GM23248 (cell line): ENCODE measurements around the gene PITPNM3. TPM values are rescaled to one million over a fixed set of nuclear protein-coding genes. Genes with fewer than 3 reads are reported as not detected.
A peak's percentile ranks its signal among the peaks of the same experiment; 100 is the strongest.

Source experiments
- DNase-seq: peaks from one replicate; pipeline ENCODE4 v3.0.0-alpha.2; 2015
- H2AFZ ChIP-seq: fragments of 200-600 bp; sonication (generic); 2 replicates; pipeline ENCODE4 v1.6.1; 2016; ENCODE audit warnings: antibody characterized with exemption
- H3F3A ChIP-seq: fragments of 200-600 bp; sonication (generic); 2 replicates; pipeline ENCODE4 v1.6.1; 2016; ENCODE audit warnings: mild to moderate bottlenecking, antibody characterized with exemption, mixed run types; ENCODE audit not compliant: insufficient read depth
- H3K27ac ChIP-seq: fragments of 200-600 bp; sonication (generic); 2 replicates; pipeline ENCODE4 v1.5.1; 2016; ENCODE audit warnings: mild to moderate bottlenecking
- H3K27me3 ChIP-seq: fragments of 200-600 bp; sonication (generic); replicated peaks from 2 replicates; pipeline ENCODE4 v1.6.1; 2016; ENCODE audit warnings: mild to moderate bottlenecking; ENCODE audit not compliant: insufficient read depth
- H3K36me3 ChIP-seq: fragments of 200-600 bp; sonication (generic); 2 replicates; pipeline ENCODE4 v1.6.1; 2016; ENCODE audit warnings: low read depth, mild to moderate bottlenecking
- H3K4me1 ChIP-seq: fragments of 200-600 bp; sonication (generic); 2 replicates; pipeline ENCODE4 v1.6.1; 2016; ENCODE audit warnings: mild to moderate bottlenecking; ENCODE audit not compliant: insufficient read depth
- H3K4me2 ChIP-seq: fragments of 200-600 bp; sonication (generic); one replicate; pipeline ENCODE4 v1.6.1; 2016; ENCODE audit warnings: mild to moderate bottlenecking; ENCODE audit not compliant: unreplicated experiment
- H3K4me3 ChIP-seq: fragments of 200-600 bp; sonication (generic); 2 replicates; pipeline ENCODE4 v1.5.1; 2016; ENCODE audit warnings: mild to moderate bottlenecking
- H3K79me2 ChIP-seq: fragments of 200-600 bp; sonication (generic); 2 replicates; pipeline ENCODE4 v1.6.1; 2016; ENCODE audit warnings: mild to moderate bottlenecking; ENCODE audit not compliant: insufficient read depth
- H3K9ac ChIP-seq: fragments of 200-600 bp; sonication (generic); 2 replicates; pipeline ENCODE4 v1.6.1; 2016; ENCODE audit warnings: mild to moderate bottlenecking
- H3K9me2 ChIP-seq: fragments of 200-600 bp; sonication (generic); 2 replicates; pipeline ENCODE4 v1.6.1; 2016; ENCODE audit warnings: mixed run types, mild to moderate bottlenecking, moderate library complexity; ENCODE audit not compliant: insufficient read depth
- H3K9me3 ChIP-seq: fragments of 200-600 bp; sonication (generic); one replicate; pipeline ENCODE4 v1.6.1; 2017; ENCODE audit warnings: low read depth
- H4K20me1 ChIP-seq: fragments of 200-600 bp; sonication (generic); 2 replicates; pipeline ENCODE4 v1.6.0; 2016; ENCODE audit not compliant: insufficient read depth
- EZH2 ChIP-seq: fragments of 200-600 bp; sonication (generic); IDR thresholded peaks from 2 replicates; pipeline ENCODE4 v1.6.1; 2018; ENCODE audit warnings: antibody characterized with exemption, mild to moderate bottlenecking; ENCODE audit not compliant: insufficient read depth, poor library complexity, severe bottlenecking
- EZH2phosphoT487 ChIP-seq: fragments of 200-600 bp; sonication (generic); IDR thresholded peaks from 2 replicates; pipeline ENCODE4 v1.6.1; 2018; ENCODE audit warnings: antibody characterized with exemption, moderate library complexity, mild to moderate bottlenecking, low read depth; ENCODE audit not compliant: insufficient read depth
- WGBS, 2 experiments: methylation state at CpG; one replicate each; pipeline ENCODE4 v1.1.6; 2015 to 2017; ENCODE audit warnings: low lambda C conversion rate in 2 of 2, low coverage in 1 of 2; ENCODE audit errors: missing lambda C conversion rate in 2 of 2; 5-methylcytosine and 5-hydroxymethylcytosine counted together
- in situ Hi-C: fragments of 300-500 bp; cut with MboI; formaldehyde crosslinking; loops from 2 replicates; pipeline ENCODE4 v1.15.0; 2020
- polyA plus RNA-seq: library from polyadenylated mRNA; unstranded; fragments of >200 nt; fragmentation: Nextera tagmentation; extraction: Ambion mirVana; gene quantifications from 2 replicates; pipeline ENCODE4 v1.2.1, GENCODE V29; 2016
- total RNA-seq: library from RNA; depleted of rRNA; stranded (reverse); fragments of >200 nt; shearing (Covaris generic); gene quantifications from 2 replicates; pipeline ENCODE4 v1.2.3, GENCODE V29; 2014

The PITPNM3 gene
- total and polyA plus RNA-seq, 2 experiments from 2014 or later = 6.5 to 12.8 TPM

DNA sequence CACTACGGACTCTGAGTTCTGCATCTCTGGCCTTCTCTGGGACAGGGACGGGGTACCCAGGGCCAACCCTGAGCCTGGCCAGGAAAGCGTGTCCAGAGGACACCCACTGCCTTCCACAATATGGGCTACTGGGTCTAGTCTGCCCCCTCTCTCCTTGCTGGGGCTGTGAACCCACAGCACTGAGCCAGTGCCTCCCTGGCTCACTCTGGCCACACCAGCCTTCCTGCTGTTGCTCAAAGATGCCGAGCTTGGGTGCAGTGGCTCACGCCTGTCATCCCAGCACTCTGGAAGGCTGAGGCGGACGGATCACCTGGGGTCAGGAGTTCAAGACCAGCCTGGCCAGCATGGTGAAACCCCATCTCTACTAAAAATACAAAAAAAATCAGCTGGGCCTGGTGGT, 24.8 kb downstream of the PITPNM3 start:
- Histone ChIP-seq H4K20me1 (no peaks in the 10 kb centered on the region), H3K9ac (no peak overlapping the region), H3K36me3 (no peaks in the 10 kb centered on the region), H3K4me2 (no peak overlapping the region), H3K9me3 (no peaks in the 10 kb centered on the region), H2AFZ (no peak overlapping the region), H3K27me3 (no peaks in the 10 kb centered on the region), H3K79me2 (no peaks in the 10 kb centered on the region), H3K9me2 (no peaks in the 10 kb centered on the region), H3K4me1 (no peaks in the 10 kb centered on the region), H3K4me3 (no peak overlapping the region), H3F3A (no peaks in the 10 kb centered on the region), H3K27ac (no peak overlapping the region)
- DNase-seq = no peak
- TF ChIP-seq EZH2 = no peak
- TF ChIP-seq EZH2phosphoT487 = no peak
- in situ Hi-C loops = no loop called here
- 79 to 80% methylated on average over 7 of the region's 7 CpGs for WGBS, 2 experiments

DNA sequence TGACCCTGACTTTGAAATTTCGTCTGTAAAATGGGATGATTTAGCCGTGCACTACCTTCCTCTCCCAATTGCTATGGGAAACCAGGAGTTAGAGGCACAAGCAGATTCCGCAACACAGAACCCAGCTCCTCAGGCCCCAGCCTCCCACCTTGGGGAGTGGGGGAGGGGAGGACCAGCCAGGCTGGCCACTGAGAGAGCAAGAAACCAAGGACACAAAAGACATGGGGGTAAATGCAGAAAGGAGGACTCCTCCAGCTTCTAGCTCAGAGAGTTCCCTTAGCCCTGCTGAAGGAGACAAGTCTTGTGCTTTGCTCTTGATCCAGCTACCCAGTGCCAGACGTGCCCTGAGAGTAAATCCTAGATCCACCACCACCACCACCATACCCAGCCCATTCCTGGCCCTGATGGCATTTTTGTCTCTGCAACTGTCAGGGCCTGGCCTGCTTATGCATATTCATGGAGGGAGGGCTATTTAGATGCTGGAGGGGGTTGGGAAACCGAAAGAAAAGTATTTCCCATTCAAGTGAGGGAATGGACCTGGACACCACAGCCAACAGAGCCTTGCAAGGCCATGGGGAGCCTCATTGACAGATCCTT, 25.9 kb downstream of the PITPNM3 start:
- 71 to 77% methylated on average over 5 of the region's 5 CpGs for WGBS, 2 experiments
- Histone ChIP-seq H3K4me3 (no peak overlapping the region), H3K4me1 (no peaks in the 10 kb centered on the region), H3K36me3 (no peaks in the 10 kb centered on the region), H3K4me2 (no peak overlapping the region), H3K9ac (no peak overlapping the region), H3F3A (no peaks in the 10 kb centered on the region), H4K20me1 (no peaks in the 10 kb centered on the region), H3K9me3 (no peaks in the 10 kb centered on the region), H3K27ac (no peak overlapping the region), H3K9me2 (no peaks in the 10 kb centered on the region), H2AFZ (no peak overlapping the region), H3K79me2 (no peaks in the 10 kb centered on the region), H3K27me3 (no peaks in the 10 kb centered on the region)
- in situ Hi-C loops = no loop called here
- no peak for DNase-seq
- TF ChIP-seq EZH2 (no peak), EZH2phosphoT487 (no peak)

GRCh38 chr17:6528557-6528956, 27.8 kb downstream of the PITPNM3 start:
- Histone ChIP-seq H3K4me1 (peaks cover 8% of the 10 kb centered on the region), H3K9ac (no peak overlapping the region), H2AFZ (no peak overlapping the region), H3K27me3 (no peaks in the 10 kb centered on the region), H3K79me2 (no peaks in the 10 kb centered on the region), H3K4me2 (no peak overlapping the region), H3K4me3 (no peak overlapping the region), H3K9me2 (no peaks in the 10 kb centered on the region), H3K9me3 (no peaks in the 10 kb centered on the region), H3F3A (no peaks in the 10 kb centered on the region), H3K36me3 (no peaks in the 10 kb centered on the region), H4K20me1 (no peaks in the 10 kb centered on the region), H3K27ac (no peak overlapping the region)
- DNase-seq = no peak
- in situ Hi-C loops = no loop called here
- 45 to 51% methylated on average over 3 of the region's 3 CpGs for WGBS, 2 experiments
- no peak for TF ChIP-seq EZH2phosphoT487
- TF ChIP-seq EZH2 = no peak

DNA sequence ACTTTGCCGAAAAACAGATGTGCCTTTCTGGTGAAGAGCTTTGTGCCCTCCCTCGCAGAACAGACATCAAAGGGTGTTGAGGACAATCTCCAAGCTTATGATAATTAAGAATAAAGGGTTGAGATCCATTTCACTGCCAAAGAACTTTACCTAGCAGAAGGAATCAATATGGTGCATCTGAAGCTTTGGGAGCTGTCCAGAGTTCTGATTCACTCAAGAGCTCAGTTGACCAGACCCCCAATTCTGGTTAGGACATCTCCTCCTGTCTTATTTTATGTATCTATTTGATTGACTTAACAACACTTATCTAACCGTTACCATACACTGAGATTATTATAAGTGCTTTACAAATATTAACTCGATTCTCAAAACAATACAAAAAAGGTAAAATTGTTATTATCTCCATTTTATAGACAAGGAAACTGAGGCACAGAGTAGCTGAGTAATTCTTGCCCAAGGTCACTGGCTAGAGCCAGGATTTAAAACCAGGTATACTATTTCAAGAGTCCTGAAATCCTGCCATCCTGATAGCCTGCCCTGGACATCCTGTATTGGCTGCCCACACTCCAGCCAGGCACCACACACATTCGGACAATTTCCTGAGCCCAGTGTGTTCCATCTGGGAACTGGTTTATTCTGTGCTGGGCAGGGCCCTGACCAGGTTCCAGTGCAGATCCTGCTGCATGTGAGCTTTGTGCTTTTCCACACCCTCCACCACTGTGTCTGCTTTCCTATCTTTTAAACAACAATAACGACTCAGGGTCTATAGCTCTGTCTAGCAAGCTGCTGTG, 29.8 kb downstream of the PITPNM3 start:
- TF ChIP-seq EZH2 (no peak), EZH2phosphoT487 (no peak)
- Histone ChIP-seq H3K4me1 (peaks cover 12% of the 10 kb centered on the region), H3K4me2 (no peak overlapping the region), H3F3A (no peaks in the 10 kb centered on the region), H4K20me1 (no peaks in the 10 kb centered on the region), H3K9me2 (no peaks in the 10 kb centered on the region), H2AFZ (no peak overlapping the region), H3K9me3 (no peaks in the 10 kb centered on the region), H3K79me2 (no peaks in the 10 kb centered on the region), H3K9ac (no peak overlapping the region), H3K27ac (no peak overlapping the region), H3K27me3 (no peaks in the 10 kb centered on the region), H3K36me3 (no peaks in the 10 kb centered on the region), H3K4me3 (no peak overlapping the region)
- WGBS, 2 experiments = 73 to 74% methylated on average over 6 of the region's 6 CpGs
- DNase-seq = peak; percentile 37
- in situ Hi-C loops = no loop called here
